Pancreas (tissue), 10 donors: ENCODE results near the gene DAB2IP. TPM values are rescaled to one million over a fixed set of nuclear protein-coding genes. Genes with fewer than 3 reads are reported as not detected.

Experiments used
- ATAC-seq, 4 donors: fragments of 200-7000 bp; cut with Tn5 transposase; one replicate each; pipeline versions ENCODE4 v1.8.0 to v1.9.1; 2020; ENCODE audit warnings: mild to moderate bottlenecking in 4 of 4, moderate library complexity in 4 of 4
- DNase-seq, 6 donors: peaks; one replicate each; pipeline ENCODE4 v3.0.0-alpha.2; 2020
- FAIRE-seq: peaks from 2 replicates; lab custom pipeline; 2012; peaks lifted over from hg19 to GRCh38; lab: Jason Lieb, UNC
- H3K27ac ChIP-seq, 4 donors: fragments of 200-600 bp; sonication (generic); 1 replicate in 3 of 4; 2 replicates in 1 of 4; pipeline versions ENCODE4 v1.5.0 to v1.8.0; 2020
- H3K27me3 ChIP-seq, 4 donors: fragments of 200-600 bp; one replicate each; pipeline ENCODE4 v1.8.0; 2021
- H3K36me3 ChIP-seq, 3 donors: fragments of 200-600 bp; sonication (generic) in 1 of 3; one replicate each; pipeline versions ENCODE4 v1.5.0 to v1.8.0; 2020 to 2021
- H3K4me1 ChIP-seq, 3 donors: fragments of 200-600 bp; one replicate each; pipeline ENCODE4 v1.8.0; 2021
- H3K4me3 ChIP-seq, 4 donors: fragments of 200-600 bp; sonication (generic) in 2 of 4; one replicate each; pipeline versions ENCODE4 v1.5.0 to v1.8.0; 2020 to 2021
- H3K9me3 ChIP-seq, 4 donors: fragments of 200-600 bp; one replicate each; pipeline ENCODE4 v1.8.0; 2021
- WGBS, 2 donors: extraction: QIAGEN DNeasy Blood & Tissue Kit; methylation state at CpG; one replicate each; pipeline ENCODE4 v1.1.7; 2013; 5-methylcytosine and 5-hydroxymethylcytosine counted together
- intact Hi-C, 3 donors: fragments of 100-400 bp; cut with DNase I; formaldehyde crosslinking; loops; one replicate each; pipeline versions ENCODE4 v1.11.1 to v1.14.2; 2022
- polyA plus RNA-seq, 2 donors: library from polyadenylated mRNA; stranded (reverse); fragments of 200-250 nt; gene quantifications; one replicate each; pipeline ENCODE4 v1.2.3, GENCODE V29; 2013
- total RNA-seq, 6 donors: library from RNA; stranded (reverse); fragmentation: NEBNext Ultra II Directional in 4 of 6; extraction: Animal tissue kit (Norgen Biotek cat#: 25700) in 4 of 6; gene quantifications; one replicate each; pipeline versions ENCODE4 v1.2.1 to v1.2.4, GENCODE V29; 2021 to 2023
- TF ChIP-seq, protein P1 (sequence below), 4 donors: fragments of 200-600 bp; sonication (generic) in 3 of 4; IDR thresholded peaks; one replicate each; pipeline versions ENCODE4 v1.5.0 to v1.8.0; 2021; ENCODE audit warnings: antibody characterized with exemption in 4 of 4
- donor health status: healthy with polysubstance abuse.
- donor health status: DM: no; HTN: no; CAD: no; lungs with moderate emphysema.
- donor health status: DM: no; HTN: no; CAD: no.
- donor health status: control.
- donor health status: control.
- donor health status: Bipolar disorder and iron deficiency.
- donor health status: DM: yes; HTN: yes; CAD: no.
- donor health status: DM: no; HTN: no; CAD: no.
- donor health status: DM: no; HTN: no; CAD: no.
- donor health status: DM: yes; HTN: yes; CAD: no.

The DAB2IP gene
- total and polyA plus RNA-seq, 8 donors = 14.7 to 52.1 (median 25.3) TPM

DNA sequence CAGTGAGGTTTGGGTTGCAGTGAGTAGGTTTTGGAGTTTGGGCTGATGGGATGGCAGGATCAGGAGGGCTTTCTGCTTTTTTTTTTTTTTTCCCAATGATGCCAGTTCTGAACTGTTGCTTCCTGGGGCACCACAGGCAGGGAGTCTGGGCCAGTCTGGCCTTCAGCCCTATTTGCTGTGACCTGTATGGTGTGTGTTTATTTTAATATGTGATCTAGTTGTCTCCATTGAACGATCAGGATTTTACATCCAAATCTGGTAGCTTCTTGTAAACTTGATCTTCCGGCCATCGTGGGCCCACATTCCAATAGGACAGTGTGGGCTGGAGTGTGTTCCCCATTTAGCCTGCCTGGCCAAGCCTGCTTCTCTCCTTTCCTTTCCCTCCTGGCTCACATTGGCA, 25.8 kb upstream of the DAB2IP start:
- 52 to 53% methylated on average over 3 of the region's 3 CpGs for WGBS, 2 donors
- H3K4me1 ChIP-seq = no peaks in the 10 kb centered on the region
- no peaks in the 10 kb centered on the region for H3K36me3 ChIP-seq
- peak overlapping the region in 2 of 4 donors; percentile 61 to 62 for H3K27ac ChIP-seq
- H3K27me3 ChIP-seq = no peaks in the 10 kb centered on the region
- no peak for DNase-seq
- intact Hi-C loops = no loop called here
- no peaks in the 10 kb centered on the region for H3K9me3 ChIP-seq
- no peak overlapping the region for H3K4me3 ChIP-seq
- peak in 2 of 4 donors; percentile 14 to 39 for ATAC-seq
- TF ChIP-seq, protein P1, sequence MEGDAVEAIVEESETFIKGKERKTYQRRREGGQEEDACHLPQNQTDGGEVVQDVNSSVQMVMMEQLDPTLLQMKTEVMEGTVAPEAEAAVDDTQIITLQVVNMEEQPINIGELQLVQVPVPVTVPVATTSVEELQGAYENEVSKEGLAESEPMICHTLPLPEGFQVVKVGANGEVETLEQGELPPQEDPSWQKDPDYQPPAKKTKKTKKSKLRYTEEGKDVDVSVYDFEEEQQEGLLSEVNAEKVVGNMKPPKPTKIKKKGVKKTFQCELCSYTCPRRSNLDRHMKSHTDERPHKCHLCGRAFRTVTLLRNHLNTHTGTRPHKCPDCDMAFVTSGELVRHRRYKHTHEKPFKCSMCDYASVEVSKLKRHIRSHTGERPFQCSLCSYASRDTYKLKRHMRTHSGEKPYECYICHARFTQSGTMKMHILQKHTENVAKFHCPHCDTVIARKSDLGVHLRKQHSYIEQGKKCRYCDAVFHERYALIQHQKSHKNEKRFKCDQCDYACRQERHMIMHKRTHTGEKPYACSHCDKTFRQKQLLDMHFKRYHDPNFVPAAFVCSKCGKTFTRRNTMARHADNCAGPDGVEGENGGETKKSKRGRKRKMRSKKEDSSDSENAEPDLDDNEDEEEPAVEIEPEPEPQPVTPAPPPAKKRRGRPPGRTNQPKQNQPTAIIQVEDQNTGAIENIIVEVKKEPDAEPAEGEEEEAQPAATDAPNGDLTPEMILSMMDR (IDR thresholded peaks at IDR 0.05) = no peak
- no peak for FAIRE-seq

DNA sequence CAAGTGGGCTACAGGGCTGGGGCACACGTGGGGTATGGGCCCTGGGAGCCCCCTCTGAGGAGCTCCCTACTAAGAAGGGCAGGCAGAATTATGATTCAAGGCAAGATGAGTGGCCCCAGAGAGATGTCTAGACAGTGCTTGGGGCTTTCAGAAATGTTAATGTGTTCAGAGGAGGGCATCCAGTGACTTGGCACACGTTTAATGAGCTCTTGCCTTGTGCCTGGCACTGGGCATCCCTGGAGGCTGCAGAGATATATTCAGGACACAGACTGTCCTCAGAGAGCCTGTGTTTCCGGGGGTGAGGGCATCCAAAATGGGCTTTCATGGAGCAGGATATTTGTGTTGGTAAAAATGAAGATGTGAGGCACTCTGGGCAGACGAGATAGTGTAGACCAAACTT, 25.4 kb upstream of the DAB2IP start:
- H3K4me1 ChIP-seq = no peaks in the 10 kb centered on the region
- ATAC-seq (no peak), DNase-seq (no peak), FAIRE-seq (no peak)
- H3K4me3 ChIP-seq = no peak overlapping the region
- TF ChIP-seq, protein P1 (IDR thresholded peaks at IDR 0.05) = no peak
- WGBS, 2 donors = 70 to 75% methylated on average over 4 of the region's 4 CpGs
- intact Hi-C loops = no loop called here
- H3K9me3 ChIP-seq = no peaks in the 10 kb centered on the region
- H3K27me3 ChIP-seq = no peaks in the 10 kb centered on the region
- peak overlapping the region in 3 of 4 donors; percentile 4 to 62 (median 61) for H3K27ac ChIP-seq
- H3K36me3 ChIP-seq = no peaks in the 10 kb centered on the region

DNA sequence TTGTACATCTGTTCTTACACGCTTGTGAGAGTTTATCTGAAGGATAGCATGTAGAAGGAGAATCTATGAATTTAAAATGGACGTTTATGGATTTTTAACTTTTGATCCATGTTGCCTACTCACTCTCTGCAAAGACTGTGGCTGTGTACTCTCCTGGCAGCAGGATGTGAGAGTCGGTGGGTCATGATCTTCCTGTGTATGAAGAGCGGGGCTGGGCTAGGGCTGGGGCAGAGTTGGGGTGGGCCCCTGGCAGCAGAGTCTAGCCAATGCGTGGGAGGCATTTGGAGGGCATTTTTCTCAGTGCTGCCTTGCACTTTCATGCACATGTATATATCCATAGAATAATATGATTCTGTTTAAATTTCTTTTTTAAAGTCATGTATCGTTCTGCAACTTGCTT, 24.0 kb upstream of the DAB2IP start:
- Histone ChIP-seq H3K4me3 (no peak overlapping the region), H3K4me1 (no peaks in the 10 kb centered on the region), H3K36me3 (no peaks in the 10 kb centered on the region), H3K27me3 (no peaks in the 10 kb centered on the region), H3K27ac (no peak overlapping the region), H3K9me3 (no peaks in the 10 kb centered on the region)
- 79 to 82% methylated on average over 6 of the region's 6 CpGs for WGBS, 2 donors
- DNase-seq (no peak), FAIRE-seq (no peak), ATAC-seq (no peak)
- TF ChIP-seq, protein P1 (IDR thresholded peaks at IDR 0.05) = no peak
- intact Hi-C loops = no loop called here

DNA sequence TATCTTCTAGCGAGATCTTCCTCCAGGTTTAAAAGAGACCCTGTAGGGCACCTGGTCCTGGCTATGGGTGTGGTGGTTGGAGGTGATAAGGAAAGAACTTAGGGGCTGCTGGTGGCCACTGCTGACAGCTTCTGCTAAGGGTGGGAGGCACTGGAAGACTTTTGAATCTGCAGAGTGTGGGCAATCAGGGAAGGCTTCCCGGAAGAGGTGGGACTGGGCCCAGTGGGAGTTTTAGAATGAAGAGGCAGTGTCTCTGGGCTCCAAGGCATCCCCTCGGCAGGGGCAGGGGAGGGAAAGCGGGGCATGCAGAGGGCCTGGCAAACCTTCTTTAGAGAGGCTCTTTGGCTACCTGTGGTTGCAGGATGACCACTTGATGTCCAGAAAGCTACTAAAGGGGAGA, 23.0 kb upstream of the DAB2IP start:
- WGBS, 2 donors = 93 to 95% methylated on average over 4 of the region's 4 CpGs
- no peaks in the 10 kb centered on the region for H3K4me1 ChIP-seq
- no peaks in the 10 kb centered on the region for H3K36me3 ChIP-seq
- no peak overlapping the region for H3K4me3 ChIP-seq
- DNase-seq = no peak
- no peak for FAIRE-seq
- TF ChIP-seq, protein P1 (IDR thresholded peaks at IDR 0.05) = no peak
- intact Hi-C loops = no loop called here
- ATAC-seq = no peak
- no peak overlapping the region for H3K27ac ChIP-seq
- H3K27me3 ChIP-seq = no peaks in the 10 kb centered on the region
- no peaks in the 10 kb centered on the region for H3K9me3 ChIP-seq

DNA sequence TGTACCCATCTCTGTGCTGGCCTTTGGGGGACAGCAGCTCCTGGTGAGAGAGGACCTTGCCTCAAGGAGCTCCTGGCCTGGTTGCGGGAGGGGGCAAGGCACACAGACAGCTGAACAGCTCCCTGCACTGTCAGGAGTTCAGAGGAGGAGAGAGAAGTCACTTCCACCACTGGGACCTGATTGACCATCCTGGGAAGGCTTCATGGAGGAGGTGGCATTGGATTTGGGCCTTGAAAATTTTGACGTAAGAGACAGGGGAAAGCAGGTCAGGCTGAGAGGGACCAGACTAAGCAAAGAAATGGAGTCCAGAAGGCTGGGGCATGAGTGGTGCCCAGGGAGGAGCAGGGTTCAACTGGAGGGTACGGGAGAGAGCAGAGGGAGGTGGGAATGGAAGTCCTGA, 20.3 kb upstream of the DAB2IP start:
- FAIRE-seq (no peak), DNase-seq (no peak), ATAC-seq (no peak)
- Histone ChIP-seq H3K4me1 (no peaks in the 10 kb centered on the region), H3K4me3 (no peak overlapping the region), H3K9me3 (no peaks in the 10 kb centered on the region), H3K27me3 (no peaks in the 10 kb centered on the region), H3K36me3 (no peaks in the 10 kb centered on the region), H3K27ac (no peak overlapping the region)
- WGBS, 2 donors = 90 to 93% methylated on average over 3 of the region's 3 CpGs
- intact Hi-C loops = no loop called here
- TF ChIP-seq, protein P1 (IDR thresholded peaks at IDR 0.05) = no peak
